ENCODE measurements around the gene SEPTIN5. TPM values are rescaled to one million over a fixed set of nuclear protein-coding genes. Genes with fewer than 3 reads are reported as not detected.

The SEPTIN5 gene
- total RNA-seq, 2 experiments from 2014 or later: 0.41 to 0.43 TPM

DNA sequence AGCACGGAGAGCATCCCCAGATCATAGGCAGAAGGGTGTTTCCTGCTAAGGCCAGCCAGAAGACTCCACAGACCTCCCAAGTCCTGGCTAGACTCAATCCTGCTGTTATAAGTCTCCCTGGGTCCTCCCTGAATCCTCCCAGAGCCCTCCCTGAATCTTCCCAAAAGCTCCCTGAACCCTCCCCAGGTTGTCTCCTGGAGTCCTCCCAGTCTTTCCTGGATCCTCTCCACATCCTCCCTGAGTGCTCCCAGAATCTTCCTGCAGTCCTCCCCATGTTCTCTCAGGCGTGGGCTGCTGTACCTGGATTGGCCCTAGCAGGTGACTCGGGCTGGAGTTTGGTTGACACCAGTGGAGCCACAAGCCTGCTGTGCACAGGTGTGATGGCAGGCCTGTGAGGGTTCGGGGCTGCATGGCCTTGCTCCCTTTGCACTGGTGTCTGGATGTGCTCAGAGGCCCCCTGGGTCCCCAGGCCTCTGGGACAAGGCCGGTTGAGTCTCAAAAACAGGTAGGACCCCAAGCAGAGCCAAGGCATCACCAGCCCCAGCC is 20.6 kb downstream of the SEPTIN5 start:
- intact Hi-C loops (cut with micrococcal nuclease): loop anchor here (5.0 kb wide), 2 partner anchors 32 to 157 kb away; no protein-coding TSS in a partner anchor
- ChIA-PET CTCF (no interaction called here), POLR2A (no interaction called here)
- no peak for DNase-seq
- peaks cover 1% of the 10 kb centered on the region for H3K27me3 Mint-ChIP-seq
- H3K9me3 Mint-ChIP-seq: no peaks in the 10 kb centered on the region
- H3K27ac Mint-ChIP-seq: no peak overlapping the region
- no peak overlapping the region for H3K4me3 Mint-ChIP-seq
- H3K4me1 Mint-ChIP-seq (ENCODE audit: low read depth): peaks cover 2% of the 10 kb centered on the region
- no peaks in the 10 kb centered on the region for H3K36me3 Mint-ChIP-seq

DNA sequence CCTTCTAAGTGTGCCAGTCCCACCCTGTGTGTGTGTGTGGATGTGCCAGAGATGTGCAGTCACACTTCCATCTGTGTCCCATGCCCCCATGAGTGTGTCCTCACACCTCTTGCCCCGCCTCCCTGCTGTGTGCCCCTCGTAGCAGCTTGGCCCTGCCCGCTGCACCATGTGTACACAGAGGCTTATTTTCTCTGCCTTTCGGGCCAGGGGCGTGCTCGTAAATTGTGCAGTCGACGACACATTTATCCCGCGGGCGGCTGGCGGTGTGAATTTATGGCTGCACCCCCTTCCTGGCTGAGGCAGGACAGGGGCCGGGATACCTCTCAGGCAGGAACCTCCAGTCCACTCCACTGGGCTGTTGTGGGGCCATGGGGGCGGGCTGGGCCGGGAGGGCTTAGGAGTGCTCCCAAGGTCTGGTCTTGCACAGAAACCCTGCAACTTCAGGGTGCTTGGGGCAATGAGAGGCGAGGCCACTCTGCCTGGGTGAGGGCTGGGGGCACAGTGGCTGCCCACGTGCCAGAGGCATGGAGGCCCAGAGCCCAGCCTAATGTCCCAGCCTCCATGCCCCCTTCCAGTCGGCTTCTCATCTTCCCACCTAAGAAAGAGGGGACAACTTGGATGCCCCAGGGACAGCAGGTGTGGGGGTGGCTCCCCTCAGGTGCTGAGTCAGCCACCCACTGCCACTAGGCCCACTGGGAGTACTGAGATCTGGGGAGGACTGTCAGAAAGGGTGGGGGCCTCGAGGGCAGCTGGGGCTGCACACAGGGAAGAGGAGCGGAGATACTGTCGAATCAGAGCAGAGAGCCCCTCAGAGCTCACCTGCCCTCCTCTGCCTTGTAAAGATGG is 21.6 kb downstream of the SEPTIN5 start:
- Mint-ChIP-seq H3K27ac (no peak overlapping the region), H3K36me3 (no peaks in the 10 kb centered on the region), H3K4me3 (no peak overlapping the region), H3K9me3 (no peaks in the 10 kb centered on the region), H3K27me3 (no peaks in the 10 kb centered on the region), H3K4me1 (ENCODE audit: low read depth) (no peaks in the 10 kb centered on the region)
- POLR2A ChIA-PET: no interaction called here
- CTCF ChIA-PET: interaction anchor here (0.6 kb wide), 1 partner anchor 170 kb away, joined by 3 read pairs; no protein-coding TSS in a partner anchor
- no peak for DNase-seq
- intact Hi-C loops (cut with micrococcal nuclease): no loop called here

DNA sequence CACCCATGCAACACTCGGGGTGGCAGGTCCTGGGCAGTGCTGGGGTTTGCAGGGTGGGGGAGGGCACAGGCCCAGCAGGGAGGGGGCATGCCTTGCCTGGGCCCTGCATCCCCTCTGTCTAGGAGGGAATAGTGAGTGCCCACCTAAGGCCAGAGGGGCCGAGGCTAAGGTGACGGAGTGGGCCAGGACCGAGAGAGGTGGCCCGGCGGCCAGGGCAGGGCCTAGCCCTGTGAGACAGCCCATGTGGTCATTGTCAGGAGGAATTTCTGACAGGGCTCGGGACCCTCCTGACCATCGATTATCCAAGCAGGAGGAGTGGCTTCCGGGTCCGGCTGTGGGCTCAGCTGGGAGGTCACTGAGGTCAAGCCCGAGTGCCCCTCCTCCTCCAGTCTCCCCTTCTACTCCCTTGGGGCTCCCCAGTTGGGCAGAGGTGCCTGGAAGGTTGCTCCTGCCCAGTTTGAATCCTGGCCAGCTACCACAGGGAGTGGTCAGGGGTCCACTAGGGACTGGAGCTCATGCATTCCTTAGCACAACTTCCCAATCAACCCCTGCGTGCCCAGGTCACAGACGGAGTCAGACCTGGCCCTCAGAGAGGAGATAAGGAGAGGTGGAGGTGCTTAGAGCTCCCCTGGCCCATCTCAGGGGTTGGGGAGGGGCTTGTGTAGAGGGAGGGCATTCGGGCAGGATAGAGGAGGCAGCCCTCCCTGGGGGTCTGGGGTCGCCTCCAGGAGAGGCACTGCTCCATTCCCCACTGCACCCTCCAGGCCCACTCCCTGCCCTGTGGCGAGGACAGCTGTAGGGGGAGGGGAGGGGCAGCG is 23.8 kb downstream of the SEPTIN5 start:
- no peaks in the 10 kb centered on the region for H3K36me3 Mint-ChIP-seq
- POLR2A ChIA-PET: no interaction called here

DNA sequence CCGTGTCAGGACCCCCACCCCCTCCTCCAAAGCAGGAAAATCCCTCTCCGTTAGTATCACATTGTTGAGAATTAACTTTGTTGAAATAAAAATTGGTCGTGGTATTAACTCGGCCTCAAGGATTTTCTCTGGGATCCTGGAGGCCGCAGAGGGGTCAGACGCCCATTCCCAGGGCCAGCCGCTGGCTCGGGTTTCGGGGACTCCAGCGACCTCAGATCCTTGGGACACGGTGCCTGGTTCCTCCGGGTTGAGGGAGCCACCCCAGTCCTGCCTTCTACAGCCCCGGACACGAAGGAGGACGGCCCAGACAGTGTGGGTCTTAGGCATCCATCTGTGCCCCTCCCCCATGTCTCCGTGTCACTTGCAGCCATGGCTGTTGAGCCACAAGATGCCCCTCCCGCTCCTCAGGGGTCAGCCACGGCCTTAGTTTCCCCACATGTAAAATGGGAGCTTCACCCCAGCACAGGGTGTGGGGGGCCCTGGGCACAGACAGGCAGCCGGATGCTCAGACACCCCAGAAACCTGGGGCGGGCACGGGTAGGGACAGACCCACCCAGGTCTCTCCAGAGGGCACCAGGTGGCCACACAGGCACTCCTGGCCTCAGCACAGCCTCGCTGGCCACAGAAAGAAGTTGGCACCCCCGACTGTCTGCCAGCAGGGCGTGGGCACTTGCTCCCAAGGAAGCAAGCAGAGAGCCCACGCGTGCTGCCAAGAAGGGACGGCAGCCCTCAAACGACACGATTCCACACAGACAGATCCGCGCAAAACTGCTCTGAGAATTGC is 24.6 kb downstream of the SEPTIN5 start:
- CTCF ChIA-PET: no interaction called here
- no peaks in the 10 kb centered on the region for H3K4me1 Mint-ChIP-seq (ENCODE audit: low read depth)
- POLR2A ChIA-PET: no interaction called here

More for the DNA sequence above, 23.8 kb downstream of the SEPTIN5 start:
- Mint-ChIP-seq H3K27ac (no peak overlapping the region), H3K4me1 (ENCODE audit: low read depth) (no peaks in the 10 kb centered on the region), H3K27me3 (no peaks in the 10 kb centered on the region), H3K4me3 (no peak overlapping the region), H3K9me3 (no peaks in the 10 kb centered on the region)
- no peak for DNase-seq
- intact Hi-C loops (cut with micrococcal nuclease): no loop called here
- CTCF ChIA-PET: no interaction called here

DNA sequence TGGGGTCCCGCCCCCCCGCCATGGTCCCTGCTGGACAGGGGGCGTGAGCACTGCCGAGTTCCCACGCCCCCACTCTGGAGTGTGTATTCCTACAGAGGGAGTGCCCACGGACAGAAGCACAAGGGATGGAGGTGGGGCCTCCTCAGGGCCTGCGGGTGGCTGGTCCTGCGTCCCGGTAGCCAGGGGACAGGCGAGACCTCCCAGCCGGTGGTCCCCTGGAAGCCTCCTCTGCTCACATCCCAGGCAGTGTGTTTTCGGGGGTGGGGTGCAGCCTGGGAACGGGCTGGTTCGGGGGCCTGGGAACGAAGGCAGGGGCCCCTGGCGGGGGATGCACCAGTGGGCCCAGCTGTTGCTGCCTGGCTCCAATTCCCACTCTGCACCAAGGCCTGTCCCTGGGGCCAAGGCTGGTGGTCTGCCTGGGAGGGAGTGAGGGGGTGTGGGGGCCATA is 25.2 kb downstream of the SEPTIN5 start:
- intact Hi-C loops (cut with micrococcal nuclease): no loop called here
- H3K27me3 Mint-ChIP-seq: no peaks in the 10 kb centered on the region
- H3K36me3 Mint-ChIP-seq: no peaks in the 10 kb centered on the region
- CTCF ChIA-PET: no interaction called here
- POLR2A ChIA-PET: no interaction called here
- H3K27ac Mint-ChIP-seq: no peak overlapping the region
- no peak for DNase-seq
- H3K4me3 Mint-ChIP-seq: no peak overlapping the region
- H3K9me3 Mint-ChIP-seq: no peaks in the 10 kb centered on the region
- H3K4me1 Mint-ChIP-seq (ENCODE audit: low read depth): no peaks in the 10 kb centered on the region

More for the DNA sequence above, 24.6 kb downstream of the SEPTIN5 start:
- DNase-seq: no peak
- H3K27ac Mint-ChIP-seq: no peak overlapping the region
- intact Hi-C loops (cut with micrococcal nuclease): no loop called here
- H3K27me3 Mint-ChIP-seq: no peaks in the 10 kb centered on the region
- no peak overlapping the region for H3K4me3 Mint-ChIP-seq
- no peaks in the 10 kb centered on the region for H3K9me3 Mint-ChIP-seq
- no peaks in the 10 kb centered on the region for H3K36me3 Mint-ChIP-seq

DNA sequence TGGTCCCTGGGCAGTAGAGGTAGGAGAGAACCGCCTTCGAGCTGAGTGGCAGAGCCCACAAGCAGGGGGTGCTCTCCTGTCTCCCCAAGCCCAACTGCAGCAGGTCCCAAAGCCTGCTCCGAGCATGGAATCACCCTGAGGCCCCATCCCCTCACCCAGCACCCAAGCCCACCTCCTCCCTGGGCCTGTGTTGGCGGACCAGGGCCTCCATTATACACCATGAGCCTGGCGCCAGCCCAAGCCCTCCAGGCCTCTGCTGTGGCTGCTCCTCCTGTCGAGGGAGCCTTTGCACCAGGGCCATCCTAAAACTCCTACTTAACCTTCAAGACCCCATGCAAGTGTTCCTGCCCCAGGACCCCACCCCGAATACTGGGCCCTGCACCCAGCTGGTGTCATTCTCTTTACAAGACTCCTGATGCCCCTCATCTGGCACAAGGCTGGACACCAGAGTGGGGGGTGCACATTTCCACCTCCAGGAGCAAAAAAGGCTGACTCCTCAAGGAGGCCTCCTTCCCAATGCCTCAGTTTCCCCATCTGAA is 25.7 kb downstream of the SEPTIN5 start:
- no peaks in the 10 kb centered on the region for H3K9me3 Mint-ChIP-seq
- ChIA-PET CTCF (no interaction called here), POLR2A (no interaction called here)
- DNase-seq: no peak
- intact Hi-C loops (cut with micrococcal nuclease): no loop called here
- H3K27ac Mint-ChIP-seq: no peak overlapping the region
- no peaks in the 10 kb centered on the region for H3K4me1 Mint-ChIP-seq (ENCODE audit: low read depth)
- H3K27me3 Mint-ChIP-seq: no peaks in the 10 kb centered on the region
- no peaks in the 10 kb centered on the region for H3K36me3 Mint-ChIP-seq
- no peak overlapping the region for H3K4me3 Mint-ChIP-seq

DNA sequence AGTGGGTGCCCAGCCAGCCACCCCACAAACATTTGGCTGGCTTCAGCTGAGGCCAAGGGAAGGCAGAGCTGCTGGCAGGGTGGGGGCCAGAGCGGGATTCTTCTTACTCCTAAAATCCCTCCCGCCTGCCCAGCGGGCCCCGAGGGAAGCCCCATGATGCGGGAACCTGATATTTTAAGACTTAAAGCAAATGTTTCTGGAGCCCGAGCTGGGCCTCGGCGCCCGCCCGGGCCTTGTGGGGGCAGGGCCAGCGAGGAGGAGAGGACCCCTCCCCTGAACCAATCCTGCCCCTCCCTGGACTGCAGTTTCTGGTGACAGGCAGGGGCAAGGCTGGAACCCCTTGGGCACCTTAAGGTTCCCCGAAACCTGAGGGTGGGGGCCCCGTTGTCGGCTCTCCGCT is 26.3 kb downstream of the SEPTIN5 start:
- ChIA-PET CTCF (no interaction called here), POLR2A (no interaction called here)
- no peak for DNase-seq
- intact Hi-C loops (cut with micrococcal nuclease): no loop called here
- no peaks in the 10 kb centered on the region for H3K36me3 Mint-ChIP-seq
- no peaks in the 10 kb centered on the region for H3K4me1 Mint-ChIP-seq (ENCODE audit: low read depth)
- no peaks in the 10 kb centered on the region for H3K27me3 Mint-ChIP-seq
- H3K4me3 Mint-ChIP-seq: no peak overlapping the region
- no peaks in the 10 kb centered on the region for H3K9me3 Mint-ChIP-seq
- no peak overlapping the region for H3K27ac Mint-ChIP-seq

DNA sequence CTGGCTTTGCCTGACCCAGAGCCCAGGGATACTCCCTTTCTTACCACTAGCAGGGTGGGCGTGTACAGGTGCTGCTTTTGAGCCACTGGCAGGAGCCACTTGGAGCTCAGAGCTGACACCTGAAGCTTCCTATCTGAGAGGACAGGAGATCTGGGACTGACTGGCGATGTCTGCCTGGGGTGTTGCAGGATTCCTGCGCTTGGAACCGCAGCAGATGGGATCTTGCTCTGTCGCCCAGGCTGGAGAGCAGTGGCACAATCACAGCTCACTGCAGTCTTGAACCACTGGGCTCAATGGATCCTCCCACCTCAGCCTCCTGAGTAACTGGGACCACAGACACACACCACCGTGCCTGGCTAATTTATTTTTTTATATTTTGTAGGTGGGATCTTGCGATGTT is 26.8 kb downstream of the SEPTIN5 start:
- Mint-ChIP-seq H3K27me3 (no peaks in the 10 kb centered on the region), H3K36me3 (no peaks in the 10 kb centered on the region)
- CTCF ChIA-PET: interaction anchor here (2.1 kb wide), 1 partner anchor 169 kb away, joined by 7 read pairs; no protein-coding TSS in a partner anchor

DNA sequence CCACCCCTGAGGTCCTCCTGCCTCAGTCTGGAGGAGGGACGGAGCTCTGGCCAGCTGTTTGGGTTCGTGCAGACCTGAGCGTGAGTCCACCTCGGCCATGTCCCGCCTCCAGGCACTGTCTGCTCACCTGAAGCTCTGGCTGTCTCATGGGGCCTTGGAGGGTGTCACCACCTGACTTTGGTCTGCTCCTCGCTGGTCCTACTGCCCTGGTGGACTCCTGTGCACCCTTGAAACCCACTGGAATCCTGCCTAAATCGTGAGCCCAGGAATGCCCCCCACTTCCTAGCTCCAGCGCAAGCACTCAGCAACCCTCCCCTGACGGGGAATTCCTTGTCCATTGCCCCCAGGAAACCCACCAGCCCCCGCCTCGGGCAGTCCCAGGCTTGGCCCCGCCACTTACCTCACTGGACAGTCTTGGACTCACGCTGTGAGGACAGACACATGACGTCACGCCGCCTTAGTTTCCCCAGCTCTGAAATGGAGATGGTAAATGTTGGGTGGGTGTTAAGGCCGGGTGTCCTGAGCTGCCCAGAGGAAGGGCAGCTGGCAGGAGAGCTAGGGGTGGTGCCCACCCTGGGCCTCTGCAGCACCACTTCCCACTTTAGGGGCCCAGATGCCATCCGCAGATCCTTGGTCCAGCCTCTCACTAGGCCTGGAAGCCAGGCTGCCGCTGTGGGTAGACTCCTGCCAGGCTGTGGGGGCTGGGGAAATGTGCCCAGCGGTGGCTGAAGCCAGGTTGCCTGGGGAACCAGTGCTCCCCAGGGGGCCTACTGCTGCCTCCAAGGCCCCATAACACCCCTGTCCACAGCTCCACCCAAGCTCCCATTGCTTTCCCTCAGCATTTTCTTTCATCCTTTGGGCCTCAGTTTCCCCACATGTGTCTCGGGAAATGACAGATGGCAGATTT is 28.1 kb downstream of the SEPTIN5 start:
- intact Hi-C loops (cut with micrococcal nuclease): no loop called here

More for the DNA sequence above, 26.8 kb downstream of the SEPTIN5 start:
- H3K9me3 Mint-ChIP-seq: no peaks in the 10 kb centered on the region
- intact Hi-C loops (cut with micrococcal nuclease): no loop called here
- POLR2A ChIA-PET: no interaction called here
- no peaks in the 10 kb centered on the region for H3K4me1 Mint-ChIP-seq (ENCODE audit: low read depth)
- H3K4me3 Mint-ChIP-seq: no peak overlapping the region
- no peak overlapping the region for H3K27ac Mint-ChIP-seq
- DNase-seq: no peak

DNA sequence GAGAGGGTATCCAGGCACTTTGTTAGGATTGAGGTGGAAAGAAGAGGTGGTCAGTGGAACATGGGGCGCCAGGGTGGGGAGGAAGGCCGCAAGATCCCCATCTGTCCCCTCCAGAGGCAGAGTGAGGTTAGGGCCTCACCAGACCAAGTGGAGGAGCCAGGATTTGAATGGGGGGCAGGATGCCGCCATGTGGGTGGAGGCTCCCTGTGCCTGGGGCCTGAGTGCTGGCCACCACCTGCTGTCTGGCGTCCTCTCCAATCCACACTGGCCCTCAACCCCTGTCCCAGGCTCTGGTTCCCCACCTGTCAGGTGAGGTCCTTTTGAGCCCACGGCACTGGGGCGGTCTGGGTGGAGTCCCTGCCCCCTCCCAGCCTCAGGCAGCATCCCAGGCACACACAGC is 28.8 kb downstream of the SEPTIN5 start:
- Mint-ChIP-seq H3K27me3 (no peaks in the 10 kb centered on the region), H3K4me1 (ENCODE audit: low read depth) (no peaks in the 10 kb centered on the region), H3K36me3 (no peaks in the 10 kb centered on the region), H3K9me3 (no peaks in the 10 kb centered on the region), H3K4me3 (no peak overlapping the region), H3K27ac (no peak overlapping the region)
- ChIA-PET CTCF (interaction anchor here (2.1 to 2.5 kb wide), 2 partner anchors 12 to 167 kb away, joined by 7 to 15 read pairs; no protein-coding TSS in a partner anchor), POLR2A (no interaction called here)
- intact Hi-C loops (cut with micrococcal nuclease): no loop called here
- DNase-seq: no peak

More for the DNA sequence above, 28.1 kb downstream of the SEPTIN5 start:
- Mint-ChIP-seq H3K36me3 (no peaks in the 10 kb centered on the region), H3K9me3 (no peaks in the 10 kb centered on the region), H3K27me3 (no peaks in the 10 kb centered on the region), H3K4me1 (ENCODE audit: low read depth) (no peaks in the 10 kb centered on the region), H3K27ac (no peak overlapping the region), H3K4me3 (no peak overlapping the region)
- ChIA-PET POLR2A (no interaction called here), CTCF (interaction anchor here (2.1 to 2.5 kb wide), 2 partner anchors 12 to 168 kb away, joined by 7 to 15 read pairs; no protein-coding TSS in a partner anchor)
- DNase-seq: no peak

DNA sequence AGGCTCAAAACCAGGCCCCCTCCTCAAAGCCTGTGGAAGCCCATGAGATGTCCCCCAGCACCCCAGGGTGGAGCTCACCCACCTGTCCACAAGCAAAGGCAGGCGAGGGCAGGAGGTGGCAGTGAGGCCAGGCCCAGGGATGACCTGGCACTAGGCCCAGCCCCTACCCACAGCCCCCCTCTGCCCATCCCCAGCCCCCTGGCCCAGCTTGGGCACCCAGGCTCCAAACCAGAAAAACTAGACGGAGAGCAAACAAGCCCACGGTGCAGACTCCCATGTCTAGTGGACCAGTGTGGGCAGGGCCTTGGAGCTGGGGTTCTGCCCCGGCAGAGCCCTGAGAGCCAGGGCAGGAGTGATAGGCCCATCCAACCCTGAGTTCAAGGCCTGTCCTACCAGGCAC is 29.3 kb downstream of the SEPTIN5 start:
- no peak for DNase-seq
- Mint-ChIP-seq H3K27me3 (no peaks in the 10 kb centered on the region), H3K4me3 (no peak overlapping the region), H3K27ac (no peak overlapping the region), H3K4me1 (ENCODE audit: low read depth) (no peaks in the 10 kb centered on the region), H3K9me3 (no peaks in the 10 kb centered on the region), H3K36me3 (no peaks in the 10 kb centered on the region)
- ChIA-PET CTCF (interaction anchor here (2.5 kb wide), 1 partner anchor 13 kb away, joined by 15 read pairs; no protein-coding TSS in a partner anchor), POLR2A (no interaction called here)
- intact Hi-C loops (cut with micrococcal nuclease): no loop called here
